ENCODE results near the gene SLC4A8.
"Not testable (repeated sequence)": the region's sequence is repeated elsewhere in the genome, so short reads cannot be mapped to it uniquely, and the experiment has no call there.

SLC4A8 gene

GRCh38 chr12:51432921-51433320, 8.3 kb downstream of the SLC4A8 start:
- H3K4me3 Mint-ChIP-seq, result no peak overlapping the region
- no peak for DNase-seq
- no peaks in the 10 kb centered on the region for H3K27me3 Mint-ChIP-seq
- H3K27ac Mint-ChIP-seq, result no peak overlapping the region
- no peaks in the 10 kb centered on the region for H3K9me3 Mint-ChIP-seq
- no peaks in the 10 kb centered on the region for H3K36me3 Mint-ChIP-seq (ENCODE audit: low read depth)
- no peaks in the 10 kb centered on the region for H3K4me1 Mint-ChIP-seq (ENCODE audit: low read depth)

GRCh38 chr12:51434305-51434704, 9.7 kb downstream of the SLC4A8 start:
- no peak for DNase-seq
- Mint-ChIP-seq H3K27me3 (no peaks in the 10 kb centered on the region), H3K4me1 (ENCODE audit: low read depth) (peaks cover 2% of the 10 kb centered on the region), H3K36me3 (ENCODE audit: low read depth) (no peaks in the 10 kb centered on the region), H3K9me3 (no peaks in the 10 kb centered on the region), H3K27ac (no peak overlapping the region), H3K4me3 (no peak overlapping the region)

- H3K27me3 Mint-ChIP-seq, result no peaks in the 10 kb centered on the region
- no peaks in the 10 kb centered on the region for H3K36me3 Mint-ChIP-seq (ENCODE audit: low read depth)
- no peak overlapping the region for H3K27ac Mint-ChIP-seq
- H3K4me1 Mint-ChIP-seq (ENCODE audit: low read depth), result peaks cover 20% of the 10 kb centered on the region
- no peaks in the 10 kb centered on the region for H3K9me3 Mint-ChIP-seq
- no peak for DNase-seq
- no peak overlapping the region for H3K4me3 Mint-ChIP-seq
Observed at GRCh38 chr12:51437431-51437830, 12.8 kb downstream of the SLC4A8 start.

GRCh38 chr12:51439330-51439729, 14.7 kb downstream of the SLC4A8 start:
- Mint-ChIP-seq H3K4me1 (ENCODE audit: low read depth) (peaks cover 20% of the 10 kb centered on the region), H3K36me3 (ENCODE audit: low read depth) (no peaks in the 10 kb centered on the region), H3K27me3 (no peaks in the 10 kb centered on the region), H3K27ac (no peak overlapping the region), H3K9me3 (no peaks in the 10 kb centered on the region), H3K4me3 (no peak overlapping the region)
- DNase-seq, result no peak

GRCh38 chr12:51441583-51441982, 17.0 kb downstream of the SLC4A8 start:
- no peaks in the 10 kb centered on the region for H3K36me3 Mint-ChIP-seq (ENCODE audit: low read depth)
- no peak overlapping the region for H3K27ac Mint-ChIP-seq
- H3K4me1 Mint-ChIP-seq (ENCODE audit: low read depth), result peaks cover 20% of the 10 kb centered on the region
- no peak for DNase-seq
- no peaks in the 10 kb centered on the region for H3K9me3 Mint-ChIP-seq
- no peak overlapping the region for H3K4me3 Mint-ChIP-seq
- H3K27me3 Mint-ChIP-seq, result no peaks in the 10 kb centered on the region

GRCh38 chr12:51442324-51442723, 17.7 kb downstream of the SLC4A8 start:
- H3K27me3 Mint-ChIP-seq, result no peaks in the 10 kb centered on the region
- H3K27ac Mint-ChIP-seq, result no peak overlapping the region

GRCh38 chr12:51443573-51443972, 18.9 kb downstream of the SLC4A8 start:
- no peak for DNase-seq
- Mint-ChIP-seq H3K4me1 (ENCODE audit: low read depth) (peaks cover 20% of the 10 kb centered on the region), H3K36me3 (ENCODE audit: low read depth) (no peaks in the 10 kb centered on the region), H3K9me3 (no peaks in the 10 kb centered on the region), H3K4me3 (no peak overlapping the region), H3K27ac (no peak overlapping the region), H3K27me3 (no peaks in the 10 kb centered on the region)

More at GRCh38 chr12:51442324-51442723, 17.7 kb downstream of the SLC4A8 start:
- Mint-ChIP-seq H3K9me3 (no peaks in the 10 kb centered on the region), H3K4me1 (ENCODE audit: low read depth) (peaks cover 20% of the 10 kb centered on the region), H3K36me3 (ENCODE audit: low read depth) (no peaks in the 10 kb centered on the region), H3K4me3 (no peak overlapping the region)
- no peak for DNase-seq

GRCh38 chr12:51448618-51449256, 24.1 kb downstream of the SLC4A8 start:
- no peaks in the 10 kb centered on the region for H3K4me1 Mint-ChIP-seq (ENCODE audit: low read depth)
- H3K36me3 Mint-ChIP-seq (ENCODE audit: low read depth), result no peaks in the 10 kb centered on the region
- H3K4me3 Mint-ChIP-seq, result no peak overlapping the region
- no peak for DNase-seq
- H3K27me3 Mint-ChIP-seq, result no peaks in the 10 kb centered on the region
- no peak overlapping the region for H3K27ac Mint-ChIP-seq
- H3K9me3 Mint-ChIP-seq, result no peaks in the 10 kb centered on the region

- Mint-ChIP-seq H3K4me1 (ENCODE audit: low read depth) (no peaks in the 10 kb centered on the region), H3K27ac (no peak overlapping the region), H3K36me3 (ENCODE audit: low read depth) (no peaks in the 10 kb centered on the region), H3K4me3 (no peak overlapping the region), H3K27me3 (no peaks in the 10 kb centered on the region), H3K9me3 (no peaks in the 10 kb centered on the region)
- no peak for DNase-seq
Observed at GRCh38 chr12:51449580-51450246, 25.1 kb downstream of the SLC4A8 start.

GRCh38 chr12:51450333-51450732, 25.7 kb downstream of the SLC4A8 start:
- no peak overlapping the region for H3K27ac Mint-ChIP-seq
- no peaks in the 10 kb centered on the region for H3K9me3 Mint-ChIP-seq
- no peaks in the 10 kb centered on the region for H3K27me3 Mint-ChIP-seq
- no peaks in the 10 kb centered on the region for H3K36me3 Mint-ChIP-seq (ENCODE audit: low read depth)
- no peak for DNase-seq
- no peak overlapping the region for H3K4me3 Mint-ChIP-seq
- H3K4me1 Mint-ChIP-seq (ENCODE audit: low read depth), result no peaks in the 10 kb centered on the region

GRCh38 chr12:51450806-51451205, 26.2 kb downstream of the SLC4A8 start:
- no peaks in the 10 kb centered on the region for H3K27me3 Mint-ChIP-seq
- H3K9me3 Mint-ChIP-seq, result no peaks in the 10 kb centered on the region
- H3K36me3 Mint-ChIP-seq (ENCODE audit: low read depth), result no peaks in the 10 kb centered on the region
- H3K27ac Mint-ChIP-seq, result no peak overlapping the region
- H3K4me3 Mint-ChIP-seq, result no peak overlapping the region
- DNase-seq, result no peak
- no peaks in the 10 kb centered on the region for H3K4me1 Mint-ChIP-seq (ENCODE audit: low read depth)

- not testable (repeated sequence) for H3K4me1 Mint-ChIP-seq (ENCODE audit: low read depth); DNase-seq; H3K36me3 Mint-ChIP-seq (ENCODE audit: low read depth); H3K27ac Mint-ChIP-seq; H3K4me3 Mint-ChIP-seq; H3K27me3 Mint-ChIP-seq; H3K9me3 Mint-ChIP-seq
Observed at GRCh38 chr12:51454016-51454415, 29.4 kb downstream of the SLC4A8 start.

- DNase-seq; H3K36me3 Mint-ChIP-seq (ENCODE audit: low read depth); H3K4me1 Mint-ChIP-seq (ENCODE audit: low read depth); H3K9me3 Mint-ChIP-seq; H3K4me3 Mint-ChIP-seq; H3K27ac Mint-ChIP-seq; H3K27me3 Mint-ChIP-seq: not testable (repeated sequence)
Observed at GRCh38 chr12:51455050-51455449, 30.4 kb downstream of the SLC4A8 start.

- no peaks in the 10 kb centered on the region for H3K4me1 Mint-ChIP-seq (ENCODE audit: low read depth)
- no peak for DNase-seq
- H3K27ac Mint-ChIP-seq, result no peak overlapping the region
- H3K27me3 Mint-ChIP-seq, result no peaks in the 10 kb centered on the region
- H3K4me3 Mint-ChIP-seq, result no peak overlapping the region
- no peaks in the 10 kb centered on the region for H3K36me3 Mint-ChIP-seq (ENCODE audit: low read depth)
- H3K9me3 Mint-ChIP-seq, result no peaks in the 10 kb centered on the region
Observed at GRCh38 chr12:51458635-51459034, 34.0 kb downstream of the SLC4A8 start.

GRCh38 chr12:51460519-51460918, 35.9 kb downstream of the SLC4A8 start:
- Mint-ChIP-seq H3K9me3 (no peaks in the 10 kb centered on the region), H3K27me3 (no peaks in the 10 kb centered on the region), H3K4me3 (no peak overlapping the region), H3K36me3 (ENCODE audit: low read depth) (no peaks in the 10 kb centered on the region), H3K4me1 (ENCODE audit: low read depth) (no peaks in the 10 kb centered on the region), H3K27ac (no peak overlapping the region)
- DNase-seq, result no peak

Measured in activated T-cell treated with anti-CD3 and anti-CD28 coated beads, Interleukin-2, amount 50 U/mL, for 24 hours (primary cell).